Measurements from ENCODE around the gene LHX1.

The LHX1 gene

DNA sequence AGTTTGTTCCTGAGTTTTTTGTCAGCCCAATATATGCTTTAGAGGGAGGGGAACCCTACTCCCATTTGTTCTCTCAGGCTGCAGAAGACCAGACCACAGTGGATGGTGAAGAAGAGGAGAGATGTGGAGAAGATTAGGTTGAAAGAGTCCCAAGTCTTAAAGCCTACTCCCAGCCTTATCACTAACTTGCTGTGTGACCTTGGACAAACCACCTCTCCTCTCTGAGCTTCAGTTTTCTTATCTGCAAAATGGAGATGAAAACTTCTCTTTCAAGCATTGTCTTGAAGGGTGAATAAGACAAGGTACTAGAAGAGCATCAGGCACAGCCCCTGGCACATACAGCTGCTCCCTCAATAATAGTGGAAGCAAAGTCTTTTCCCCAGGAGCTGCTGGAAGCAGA, 15.1 kb upstream of the LHX1 start:
- no peak for DNase-seq

- DNase-seq: no peak
Observed at GRCh38 chr17:36923814-36924221, 13.5 kb upstream of the LHX1 start.

GRCh38 chr17:36926226-36926625, 11.0 kb upstream of the LHX1 start:
- DNase-seq: no peak

- no peak for DNase-seq
Observed at GRCh38 chr17:36926701-36927100, 10.6 kb upstream of the LHX1 start.

DNA sequence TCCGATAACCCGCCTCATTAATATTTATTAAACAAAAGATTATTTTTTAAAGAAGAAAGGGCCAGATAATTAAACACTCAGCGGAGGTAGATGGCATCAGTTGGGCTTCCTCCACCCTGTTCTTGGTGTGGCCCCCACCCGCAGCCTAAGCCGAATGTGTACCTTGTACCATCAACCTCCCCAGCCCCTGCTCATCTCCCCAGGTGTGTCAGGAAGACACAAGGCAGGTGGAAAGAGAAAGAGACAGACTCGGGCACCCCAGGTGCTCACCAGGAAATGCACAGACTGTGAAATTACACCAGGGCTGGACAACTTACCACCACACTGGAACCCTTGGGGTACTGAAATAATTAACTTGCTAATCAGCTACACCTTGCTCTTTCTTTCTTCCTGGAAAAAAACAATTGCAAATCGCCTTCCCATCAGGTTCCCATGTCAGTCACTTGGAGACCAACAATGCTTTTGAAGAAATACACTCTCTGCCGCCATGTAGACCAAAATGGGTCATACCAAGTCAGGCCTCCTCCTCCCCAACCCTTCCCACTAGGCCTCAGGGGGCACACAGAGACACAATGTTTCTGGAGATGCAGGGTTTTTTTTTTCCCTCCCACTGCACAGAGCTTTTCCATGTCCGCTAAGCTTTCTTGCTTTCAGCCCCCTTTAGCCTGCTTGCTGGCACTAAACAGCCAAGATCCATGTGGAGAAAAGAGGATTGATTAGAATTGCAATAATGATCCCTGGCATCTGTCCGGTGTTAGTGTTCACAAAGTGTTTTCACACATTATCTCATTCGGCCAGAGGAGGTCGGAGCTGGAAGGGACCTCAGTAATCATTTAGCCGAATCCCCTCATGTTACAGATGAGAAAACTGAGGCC, 8.6 kb upstream of the LHX1 start:
- no peak for DNase-seq

GRCh38 chr17:36929851-36930582, 7.3 kb upstream of the LHX1 start:
- no peak for DNase-seq

DNA sequence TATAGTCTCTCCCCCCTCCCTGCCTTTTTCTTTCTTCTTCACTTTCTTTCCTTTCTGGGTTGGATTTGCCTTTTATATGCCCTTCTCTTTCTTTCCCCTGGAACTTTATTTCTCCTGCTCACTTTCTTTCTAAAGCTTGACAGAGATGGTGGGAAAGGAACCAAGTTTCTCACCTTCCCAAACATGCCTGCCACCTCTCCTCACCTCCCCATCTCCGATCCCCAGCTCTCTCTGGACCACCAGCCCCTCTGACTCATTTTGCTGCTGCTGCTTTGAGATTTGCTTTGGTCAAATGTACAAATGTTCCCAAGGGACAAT, 6.7 kb upstream of the LHX1 start:
- DNase-seq: no peak

DNA sequence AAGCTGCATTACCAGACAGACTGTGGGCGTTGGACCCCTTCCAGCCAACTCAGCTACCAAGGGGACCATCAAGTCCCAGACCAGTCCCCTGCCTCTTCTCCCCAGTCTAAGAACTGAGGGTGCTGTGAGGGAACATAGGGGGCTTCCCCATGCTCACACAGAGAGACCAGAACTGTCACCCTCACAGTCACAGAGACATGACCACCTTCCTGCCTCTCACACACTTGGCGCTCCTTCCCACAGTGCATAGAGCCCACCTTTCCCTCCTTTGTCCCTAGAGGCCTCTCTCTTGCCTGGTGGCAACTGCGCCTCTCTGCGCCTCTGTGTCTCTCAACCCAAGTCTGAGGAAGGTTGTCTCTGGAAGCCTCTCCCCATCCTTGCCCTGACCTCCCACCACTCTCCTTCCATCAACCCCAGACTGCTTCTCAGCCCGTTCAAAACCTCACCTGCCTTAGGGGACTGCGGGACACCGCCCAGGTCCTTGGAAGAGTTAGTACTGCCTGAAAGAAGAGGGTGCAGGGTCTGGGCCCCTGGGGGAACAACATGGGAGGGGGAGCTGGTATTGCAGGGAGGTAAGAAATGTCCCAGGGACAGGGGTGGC, 6.1 kb upstream of the LHX1 start:
- no peak for DNase-seq

DNA sequence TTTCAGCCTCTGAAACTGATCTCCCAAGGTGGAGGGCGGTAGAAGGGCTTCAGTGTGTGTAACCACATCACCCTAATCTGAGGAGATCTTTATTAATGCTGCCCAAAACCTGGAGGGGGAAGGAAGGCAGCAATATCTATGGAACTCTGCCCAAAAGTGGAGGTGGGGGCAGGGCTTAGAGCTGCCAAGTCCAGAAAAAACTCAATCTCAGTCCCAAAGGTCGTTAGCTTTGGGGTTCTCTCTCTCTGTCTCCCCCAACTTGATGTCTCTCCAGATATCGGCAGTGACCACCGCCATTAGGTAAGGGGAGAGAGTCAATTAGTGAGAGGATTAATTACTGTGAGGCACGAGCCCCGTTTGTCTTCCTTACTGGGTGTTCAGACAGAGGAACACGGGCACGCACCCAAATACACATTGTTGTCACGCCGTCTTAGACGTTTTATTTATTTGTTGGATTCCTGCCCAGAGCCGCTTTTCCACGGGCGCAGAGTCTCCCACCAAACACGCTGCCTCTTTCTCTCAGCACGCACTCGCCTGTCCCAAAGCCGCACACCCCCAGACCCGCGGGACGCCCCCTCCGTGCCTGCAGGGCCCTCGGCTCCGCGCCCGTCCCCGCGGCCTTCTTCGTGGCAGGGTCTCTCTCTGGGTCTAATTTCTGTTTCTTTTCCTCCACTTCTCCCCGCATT, 5.4 kb upstream of the LHX1 start:
- DNase-seq: peak in 1 of 2 experiments; percentile 33

DNA sequence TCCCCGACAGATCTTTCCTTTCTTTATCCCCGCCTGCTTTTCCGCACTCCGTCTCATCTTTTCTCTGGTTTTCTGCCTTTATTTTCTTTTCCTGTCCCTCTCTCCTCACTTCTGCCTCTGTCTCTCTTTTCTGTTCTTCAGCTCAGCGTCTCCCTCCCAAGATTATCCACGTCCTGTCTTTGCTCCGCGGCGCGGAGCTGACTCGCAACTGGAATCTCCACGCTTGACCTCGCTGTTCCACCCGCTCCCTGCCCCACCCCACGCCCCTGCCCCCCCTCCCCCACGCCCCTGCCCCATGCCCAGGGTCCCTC, 4.9 kb upstream of the LHX1 start:
- DNase-seq: no peak

DNA sequence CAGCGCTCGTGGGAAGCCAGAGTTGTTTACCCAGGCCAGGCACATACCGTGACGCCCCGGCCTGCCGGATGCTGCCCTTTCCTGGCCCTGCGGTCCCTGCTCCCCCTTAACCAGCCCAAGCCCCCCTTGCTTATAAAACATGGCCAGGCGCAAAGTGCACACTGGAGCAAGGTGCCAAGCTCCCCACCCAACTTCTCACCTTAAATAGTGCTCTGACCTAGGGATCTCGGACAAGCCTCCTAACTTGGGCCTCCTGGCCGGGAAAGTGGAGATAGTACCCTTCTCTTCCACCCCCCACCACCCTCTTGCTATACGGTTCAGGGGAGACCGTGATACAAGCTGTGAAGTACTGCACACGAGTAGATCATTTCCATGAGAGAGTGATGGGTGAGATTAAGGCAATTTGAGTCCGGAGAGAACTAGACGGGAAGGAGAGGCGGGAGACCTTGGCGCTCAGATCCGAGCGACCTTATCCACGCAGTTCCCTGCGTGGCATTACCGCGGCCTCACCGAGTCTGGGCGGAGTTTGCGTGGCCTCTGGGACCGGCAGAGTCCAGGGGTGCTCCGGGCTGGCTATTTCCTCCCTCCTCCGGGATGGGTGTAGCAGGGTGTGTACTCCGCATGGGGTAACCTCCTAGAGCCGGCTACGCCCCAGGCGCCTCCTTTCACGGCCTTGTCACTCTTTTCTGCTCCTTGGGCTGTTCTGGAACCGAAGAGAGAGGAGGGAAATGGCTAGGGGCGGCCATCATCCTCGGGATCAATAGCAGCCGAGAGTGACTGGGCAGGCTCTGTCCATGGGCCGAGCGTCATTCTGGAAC, 4.4 kb upstream of the LHX1 start:
- DNase-seq: peak in 1 of 2 experiments; percentile 40

DNA sequence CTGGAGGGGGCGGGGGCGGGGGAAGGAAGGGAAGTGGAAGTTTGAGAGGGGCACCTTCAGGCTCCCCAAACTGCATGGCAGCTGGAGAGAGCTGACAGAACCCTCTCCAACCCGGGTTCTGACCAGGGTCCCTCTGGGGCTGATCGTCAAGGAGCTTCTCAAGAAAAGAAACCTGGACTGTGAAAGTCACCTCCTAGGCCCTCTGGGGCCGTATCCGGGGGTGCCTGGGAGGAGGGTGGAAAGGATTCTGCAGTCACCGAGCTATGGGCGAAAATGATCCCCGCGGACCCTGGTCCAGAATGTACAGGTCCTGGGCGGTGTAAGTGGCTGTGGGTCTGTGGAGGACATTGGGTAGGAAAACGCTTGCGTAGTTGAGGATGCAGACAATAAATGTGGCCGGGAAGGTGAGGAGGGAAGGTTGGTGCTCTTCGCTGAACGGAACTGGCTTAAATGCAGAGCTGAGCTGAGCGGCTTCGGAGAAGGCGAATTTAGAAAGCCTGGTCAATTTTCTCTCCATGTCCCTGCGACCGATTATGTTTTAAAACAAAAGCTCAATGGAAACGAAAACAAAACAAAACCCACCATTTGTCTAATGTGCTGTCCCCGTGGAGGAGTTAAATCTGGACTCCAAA, 3.6 kb upstream of the LHX1 start:
- DNase-seq: peak in 1 of 2 experiments; percentile 33

DNA sequence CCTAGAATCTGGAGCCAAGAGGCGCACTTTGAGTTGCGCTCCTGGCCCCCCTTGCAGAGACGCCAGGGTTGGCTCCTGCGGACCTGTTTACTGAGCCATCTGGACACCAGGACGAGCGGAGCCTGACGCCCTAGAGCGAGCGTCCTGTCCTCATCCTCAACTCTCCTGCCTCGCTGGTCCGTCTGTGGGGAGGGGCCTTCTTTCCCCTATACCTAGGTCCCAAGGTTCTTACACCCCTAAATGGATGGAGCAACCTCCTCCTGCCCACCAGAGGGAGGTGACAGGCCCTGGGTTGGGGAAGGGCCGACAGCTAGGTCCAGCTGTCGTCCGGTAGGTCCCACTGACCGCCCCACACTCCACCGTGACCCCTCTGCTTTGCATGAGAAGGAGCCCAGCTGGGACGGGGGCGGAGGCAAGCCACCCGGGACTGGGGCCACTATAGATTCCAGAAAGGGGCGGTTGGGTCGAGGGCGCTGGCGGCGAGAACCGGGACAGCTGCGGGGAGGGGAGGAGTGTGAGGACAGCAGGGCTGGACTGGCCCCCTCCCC, 3.1 kb upstream of the LHX1 start:
- no peak for DNase-seq

DNA sequence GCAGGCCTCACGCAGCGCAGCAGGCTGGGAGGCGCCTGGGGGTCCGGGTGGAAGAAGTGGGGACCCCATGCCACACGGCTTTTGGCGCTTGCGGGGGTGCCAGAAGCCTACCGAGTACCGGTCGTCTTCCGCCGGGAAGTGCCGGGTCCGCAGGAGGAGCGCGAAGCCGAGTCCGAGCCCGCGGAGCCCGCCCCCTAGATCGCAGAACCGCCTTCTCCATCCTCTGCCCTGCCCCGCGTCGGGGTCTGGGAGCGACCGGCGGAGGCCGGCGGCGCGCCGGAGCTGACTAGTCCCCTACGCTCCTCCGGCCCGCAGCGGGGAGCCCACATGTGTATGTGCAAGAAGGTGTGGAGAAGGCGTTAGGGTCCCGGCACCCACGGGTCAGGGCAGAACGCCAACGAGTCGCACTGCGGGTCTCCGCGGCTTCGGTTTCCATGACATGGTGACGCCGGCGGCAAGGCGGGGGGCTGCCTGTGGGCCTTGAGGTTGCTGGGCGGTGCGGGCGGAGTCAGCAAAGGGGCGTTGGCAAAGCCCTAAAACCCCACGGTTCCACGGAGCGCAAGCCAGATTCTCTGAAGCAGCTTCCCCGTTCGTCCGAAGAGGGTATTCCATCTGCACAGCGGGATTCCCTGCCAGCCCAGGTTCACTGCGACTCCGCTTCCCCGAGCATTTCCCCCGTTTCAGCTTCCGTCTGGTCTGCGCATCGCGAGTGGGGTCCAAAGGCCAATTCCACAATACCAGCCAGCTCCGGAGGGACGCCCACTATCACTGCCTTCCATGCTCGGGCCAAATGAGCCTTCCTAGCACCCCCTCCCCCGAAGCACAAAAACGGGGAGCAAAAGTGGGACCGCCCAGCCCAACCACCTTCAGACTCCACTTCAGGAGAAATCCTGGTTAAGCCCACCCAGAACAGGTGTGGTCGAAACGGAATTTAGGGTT, 2.3 kb upstream of the LHX1 start:
- DNase-seq: peak; percentile 59 to 60

DNA sequence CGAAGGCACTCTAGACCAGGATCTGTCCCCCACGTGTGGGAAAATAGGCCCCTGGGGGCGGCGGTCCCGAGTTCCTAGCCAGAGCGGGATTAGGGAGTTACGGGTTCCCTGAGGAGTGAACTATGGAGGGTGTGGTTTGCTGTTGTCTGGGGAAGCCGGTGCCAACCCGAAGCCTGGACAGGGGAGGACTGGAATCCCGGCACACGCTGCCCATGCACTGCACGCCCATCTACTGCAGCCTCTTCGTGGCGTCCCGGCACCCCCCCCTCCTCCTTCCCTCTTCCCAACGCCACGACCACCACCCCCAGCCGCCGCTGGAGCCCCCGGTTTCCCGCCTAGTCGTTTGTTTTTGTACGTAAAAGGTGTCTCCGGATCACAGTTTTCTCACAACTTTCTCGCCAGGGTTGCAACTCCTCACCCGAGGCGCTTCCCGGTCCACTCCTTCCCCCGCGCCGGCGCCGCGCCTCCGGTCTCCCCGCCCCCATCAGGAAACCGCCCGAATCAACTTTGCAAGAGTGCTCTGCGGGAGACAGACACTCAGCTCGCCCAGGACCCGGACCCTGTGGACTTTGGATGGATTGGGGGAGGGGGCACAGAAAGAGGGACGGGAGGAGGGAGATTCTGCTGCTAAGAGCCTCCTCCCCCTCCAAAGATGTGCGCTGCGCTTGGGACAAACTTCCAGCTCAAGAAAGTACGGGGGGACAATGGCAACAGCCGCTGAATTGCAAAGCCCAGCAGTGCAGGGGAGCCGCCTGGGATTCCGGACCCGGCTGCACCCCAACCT, 1.4 kb upstream of the LHX1 start:
- peak in 1 of 2 experiments; percentile 41 for DNase-seq

- peak in 1 of 2 experiments; percentile 37 for DNase-seq
Observed at GRCh38 chr17:36936455-36937000, 747 bp upstream of the LHX1 start.

DNA sequence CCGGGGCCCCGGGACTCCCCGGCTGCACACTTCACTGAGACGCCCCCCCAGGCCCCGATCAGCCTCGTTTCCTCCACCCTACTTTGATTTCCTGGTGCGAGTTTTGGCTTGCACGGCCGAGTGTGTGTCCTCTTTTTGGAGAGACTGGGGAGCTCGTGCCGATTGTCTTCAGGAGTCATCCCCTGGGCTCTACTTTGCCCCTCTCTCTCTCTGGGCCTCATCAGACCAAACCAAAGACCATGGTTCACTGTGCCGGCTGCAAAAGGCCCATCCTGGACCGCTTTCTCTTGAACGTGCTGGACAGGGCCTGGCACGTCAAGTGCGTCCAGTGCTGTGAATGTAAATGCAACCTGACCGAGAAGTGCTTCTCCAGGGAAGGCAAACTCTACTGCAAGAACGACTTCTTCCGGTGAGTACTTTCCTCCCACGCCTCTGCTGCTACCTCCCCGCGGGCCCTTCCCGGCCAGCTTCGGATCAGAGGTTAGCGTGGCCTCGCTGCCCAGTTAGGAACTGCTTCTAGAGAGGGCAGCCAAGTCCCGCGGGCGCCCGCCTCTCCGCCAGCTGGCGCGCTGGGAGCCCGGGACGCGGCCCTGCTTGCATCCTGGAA, 787 bp downstream of the LHX1 start:
- peak; percentile 60 to 63 for DNase-seq

GRCh38 chr17:36938566-36939051, 1.3 kb downstream of the LHX1 start:
- peak in 1 of 2 experiments; percentile 42 for DNase-seq
